Measurements from ENCODE around the gene GPS2. TPM values are rescaled to one million over a fixed set of nuclear protein-coding genes. Genes with fewer than 3 reads are reported as not detected.

GPS2 gene
- total RNA-seq, 1 experiment from 2014 or later: 116 TPM

- Histone ChIP-seq H3K36me3 (ENCODE audit: insufficient read depth, low read length, poor library complexity, severe bottlenecking) (no peaks in the 10 kb centered on the region), H3K27ac (ENCODE audit: low read depth, low read length, poor library complexity, severe bottlenecking) (no peak overlapping the region), H3K27me3 (replicated peaks; ENCODE audit: insufficient read depth, low read depth, low read length, poor library complexity) (no peaks in the 10 kb centered on the region), H3K9me3 (ENCODE audit: low read depth, low read length, poor library complexity, severe bottlenecking) (no peaks in the 10 kb centered on the region), H3K4me3 (ENCODE audit: low read depth, low read length, poor library complexity, severe bottlenecking) (no peak overlapping the region), H3K4me1 (ENCODE audit: insufficient read depth, low read length, poor library complexity, severe bottlenecking) (peaks cover 18% of the 10 kb centered on the region)
- TF ChIP-seq CTCF (conservative IDR thresholded peaks at IDR 0.05; ENCODE audit: low read depth, low read length) (no peak), EZH2 (IDR thresholded peaks at IDR 0.05; ENCODE audit: borderline replicate concordance, low read depth, low read length, poor library complexity, severe bottlenecking) (no peak)
- ChIA-PET POLR2A (ENCODE audit: low non-redundant PET) (no interaction called here), CTCF (interaction anchor here (2.4 kb wide), 1 partner anchor 13 kb away, joined by 30 read pairs; no protein-coding TSS in a partner anchor)
- peak; percentile 39 for DNase-seq (ENCODE audit: low spot score)
- intact Hi-C loops (cut with micrococcal nuclease; ENCODE audit: unreplicated experiment): no loop called here
- BruUV-seq (replicated peaks): no TSS peak
Observed at GRCh38 chr17:7282752-7283321, 32.3 kb downstream of the GPS2 start.

GRCh38 chr17:7281953-7282751 is 33.0 kb downstream of the GPS2 start:
- DNase-seq (ENCODE audit: low spot score): no peak
- Histone ChIP-seq H3K27me3 (replicated peaks; ENCODE audit: insufficient read depth, low read depth, low read length, poor library complexity) (no peaks in the 10 kb centered on the region), H3K4me1 (ENCODE audit: insufficient read depth, low read length, poor library complexity, severe bottlenecking) (peaks cover 18% of the 10 kb centered on the region), H3K4me3 (ENCODE audit: low read depth, low read length, poor library complexity, severe bottlenecking) (peak overlapping the region; percentile 55), H3K9me3 (ENCODE audit: low read depth, low read length, poor library complexity, severe bottlenecking) (no peaks in the 10 kb centered on the region), H3K36me3 (ENCODE audit: insufficient read depth, low read length, poor library complexity, severe bottlenecking) (no peaks in the 10 kb centered on the region), H3K27ac (ENCODE audit: low read depth, low read length, poor library complexity, severe bottlenecking) (peak overlapping the region; percentile 50)
- intact Hi-C loops (cut with micrococcal nuclease; ENCODE audit: unreplicated experiment): loop anchor here (1.0 kb wide), 1 partner anchor 14 kb away; no protein-coding TSS in a partner anchor
- BruUV-seq (replicated peaks): no TSS peak
- ChIA-PET POLR2A (ENCODE audit: low non-redundant PET) (interaction anchor here (0.7 kb wide), 1 partner anchor 10 kb away, joined by 21 read pairs; no protein-coding TSS in a partner anchor), CTCF (interaction anchor here (2.4 kb wide), 1 partner anchor 14 kb away, joined by 30 read pairs; no protein-coding TSS in a partner anchor)
- TF ChIP-seq EZH2 (IDR thresholded peaks at IDR 0.05; ENCODE audit: borderline replicate concordance, low read depth, low read length, poor library complexity, severe bottlenecking) (no peak), CTCF (conservative IDR thresholded peaks at IDR 0.05; ENCODE audit: low read depth, low read length) (no peak)

GRCh38 chr17:7281074-7281952 is 33.8 kb downstream of the GPS2 start, which contains the start of gene SLC2A4:
Gene SLC2A4, plus strand, starts transcription at chr17:7281718. Its CDS starts 217 bp downstream, at chr17:7281935.
- Histone ChIP-seq H3K4me3 (ENCODE audit: low read depth, low read length, poor library complexity, severe bottlenecking) (peak within 1 kb of the TSS; percentile 55), H3K4me1 (ENCODE audit: insufficient read depth, low read length, poor library complexity, severe bottlenecking) (peaks cover 18% of the 10 kb centered on the region), H3K27me3 (replicated peaks; ENCODE audit: insufficient read depth, low read depth, low read length, poor library complexity) (no peaks in the 10 kb centered on the region), H3K36me3 (ENCODE audit: insufficient read depth, low read length, poor library complexity, severe bottlenecking) (no peaks in the 10 kb centered on the region), H3K9me3 (ENCODE audit: low read depth, low read length, poor library complexity, severe bottlenecking) (no peaks in the 10 kb centered on the region), H3K27ac (ENCODE audit: low read depth, low read length, poor library complexity, severe bottlenecking) (peak within 1 kb of the TSS; percentile 50)
- CTCF ChIA-PET: interaction anchor here (0.5 to 2.4 kb wide), 5 partner anchors 15 to 436 kb away, joined by 3 to 30 read pairs (median 4); partner anchors contain the start of gene DNAH2
- POLR2A ChIA-PET (ENCODE audit: low non-redundant PET): interaction anchor here (0.7 kb wide), 1 partner anchor 11 kb away, joined by 21 read pairs; no protein-coding TSS in a partner anchor
- TF ChIP-seq EZH2 (IDR thresholded peaks at IDR 0.05; ENCODE audit: borderline replicate concordance, low read depth, low read length, poor library complexity, severe bottlenecking) (no peak), CTCF (conservative IDR thresholded peaks at IDR 0.05; ENCODE audit: low read depth, low read length) (no peak)
- DNase-seq (ENCODE audit: low spot score): peak; percentile 98
- BruUV-seq (replicated peaks): no TSS peak
- intact Hi-C loops (cut with micrococcal nuclease; ENCODE audit: unreplicated experiment): loop anchor here (1.0 kb wide), 1 partner anchor 15 kb away; no protein-coding TSS in a partner anchor

Data from A673 (cell line).